GM21515 (cell line): ENCODE results near the gene GFOD1.
"Not testable (repeated sequence)": the region's sequence is repeated elsewhere in the genome, so short reads cannot be mapped to it uniquely, and the experiment has no call there.

Source experiments
- ATAC-seq: cut with Tn5 transposase; IDR thresholded peaks from one replicate; pipeline ENCODE4 v1.9.1; 2021; ENCODE audit not compliant: unreplicated experiment

The GFOD1 gene

GRCh38 chr6:13331516-13332348 is 155.7 kb downstream of the GFOD1 start:
- no peak for ATAC-seq

- ATAC-seq = no peak
Measured at GRCh38 chr6:13328875-13329183, 158.6 kb downstream of the GFOD1 start.

- ATAC-seq = peak; percentile 85
Measured at GRCh38 chr6:13328076-13328874, 159.1 kb downstream of the GFOD1 start, which contains the start of gene TBC1D7. Gene TBC1D7 (minus strand): TSS chr6:13328537. CDS start chr6:13326898, 1,639 bp downstream.

GRCh38 chr6:13327691-13328075 is 159.7 kb downstream of the GFOD1 start:
- no peak for ATAC-seq

DNA sequence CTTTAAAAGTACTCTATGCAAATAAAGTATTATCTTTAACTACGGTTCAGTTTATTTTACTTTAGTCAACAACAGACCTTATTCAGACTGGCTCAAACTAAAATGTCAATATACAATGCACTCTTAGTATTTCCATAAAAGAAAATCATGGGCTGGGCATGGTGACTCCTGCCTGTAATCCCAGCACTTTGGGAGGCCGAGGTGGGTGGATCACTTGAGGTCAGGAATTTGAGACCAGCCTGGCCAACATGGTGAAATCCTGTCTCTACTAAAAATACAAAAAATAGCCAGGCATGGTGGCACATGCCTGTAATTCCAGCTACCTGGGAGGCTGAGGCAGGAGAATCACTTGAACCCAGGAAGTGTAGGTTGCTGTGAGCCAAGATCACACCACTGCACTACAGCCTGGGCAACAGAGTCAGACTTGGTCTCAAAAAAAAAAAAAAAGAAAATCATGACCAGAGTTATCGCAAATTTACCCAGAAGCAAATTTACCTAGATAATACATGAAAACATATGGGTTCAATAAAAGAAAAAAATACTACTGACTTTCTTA is 161.3 kb downstream of the GFOD1 start:
- ATAC-seq = not testable (repeated sequence)

DNA sequence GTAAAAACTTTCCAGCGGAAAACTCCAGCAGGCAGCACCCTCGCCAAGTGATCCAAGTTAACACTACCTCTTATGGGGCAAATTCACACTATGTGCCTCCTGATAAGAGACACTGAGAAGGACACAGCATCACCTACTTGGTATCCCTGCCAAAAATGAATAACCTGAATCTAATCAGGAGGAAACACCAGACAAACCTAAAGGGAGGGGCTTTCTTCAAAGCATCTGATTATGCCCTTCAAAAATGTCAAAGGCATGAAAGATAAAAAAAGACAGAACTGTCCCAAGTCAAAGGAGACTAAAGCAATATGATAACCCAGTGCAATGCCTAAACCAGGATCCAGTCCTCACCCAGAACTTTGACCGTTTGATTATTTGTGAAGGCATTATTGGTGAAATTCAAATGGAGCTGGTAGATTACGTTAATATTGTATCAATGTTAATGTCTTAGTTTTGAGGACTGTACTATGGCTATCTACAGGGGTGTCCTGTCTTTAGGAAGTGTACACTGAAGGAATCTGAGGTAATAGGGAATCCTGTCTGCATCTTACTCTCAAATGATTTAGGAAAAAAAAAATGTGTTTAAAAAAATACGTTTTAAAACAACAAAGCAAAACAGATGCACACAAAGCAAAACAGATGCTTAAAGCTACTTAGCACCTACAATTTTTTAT is 167.4 kb downstream of the GFOD1 start:
- no peak for ATAC-seq

DNA sequence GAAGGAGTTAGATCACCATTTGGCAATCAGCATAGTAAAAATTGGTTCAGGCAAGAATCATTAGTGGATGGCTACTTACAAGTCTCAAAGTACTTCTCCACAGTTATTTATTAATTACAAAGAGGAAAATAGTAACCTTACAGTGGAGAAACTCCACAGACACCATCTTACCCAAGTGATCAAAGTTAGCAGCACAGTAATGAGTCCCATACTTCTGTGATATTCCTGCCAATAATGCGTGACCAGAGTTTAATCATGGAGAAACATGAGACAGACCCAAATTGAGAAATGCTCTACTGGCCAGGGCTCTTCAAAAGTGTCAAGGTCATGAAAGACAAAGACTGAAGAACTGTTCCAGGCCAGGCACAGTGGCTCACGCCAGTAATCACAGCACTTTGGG is 168.6 kb downstream of the GFOD1 start:
- ATAC-seq = no peak

- ATAC-seq = no peak
Measured at GRCh38 chr6:13315896-13316295, 171.5 kb downstream of the GFOD1 start.

- no peak for ATAC-seq
Measured at GRCh38 chr6:13314806-13315205, 172.6 kb downstream of the GFOD1 start.

GRCh38 chr6:13311155-13311554 is 176.2 kb downstream of the GFOD1 start:
- no peak for ATAC-seq

- ATAC-seq = no peak
Measured at GRCh38 chr6:13308332-13308731, 179.1 kb downstream of the GFOD1 start.
